Thyroid gland (tissue), 4 donors: ENCODE results near the gene TAP1.

ENCODE experiments used
- POLR2A ChIP-seq, 2 donors: fragments of 450-650 bp; IDR thresholded peaks; one replicate each; pipeline ENCODE4 v1.6.1; 2017; ENCODE audit warnings: antibody characterized with exemption in 2 of 2, mild to moderate bottlenecking in 2 of 2, moderate library complexity in 1 of 2
- TF ChIP-seq, protein P1 (sequence below), 6 experiments: fragments of 200-600 bp in 3 of 6; fragments of 450-650 bp in 3 of 6; sonication (generic) in 3 of 6; IDR thresholded peaks; one replicate each; pipeline ENCODE4 v1.5.1; 2016 to 2019; ENCODE audit warnings: antibody characterized with exemption in 6 of 6, mild to moderate bottlenecking in 2 of 6, inconsistent platforms in 1 of 6, moderate library complexity in 1 of 6

DNA sequence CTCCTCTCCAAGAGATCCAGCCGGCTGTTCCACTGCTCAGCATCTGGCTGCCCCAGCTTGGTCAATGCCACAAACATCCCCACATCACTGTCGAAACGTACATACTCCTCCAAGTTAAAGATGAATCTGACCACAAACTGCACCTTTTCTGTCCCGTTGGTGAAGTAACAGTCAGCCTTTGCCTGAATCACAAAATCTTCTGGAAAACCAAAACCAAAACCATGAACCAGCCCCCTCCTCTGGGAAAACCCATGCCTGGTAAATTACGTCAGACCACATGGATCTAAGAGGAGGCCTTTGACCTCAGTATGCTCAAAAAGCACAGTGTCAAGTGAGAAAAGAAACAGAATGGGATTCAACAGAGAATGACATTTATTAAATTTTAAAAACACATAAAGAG, 38.4 kb downstream of the TAP1 start:
- TF ChIP-seq, protein P1, sequence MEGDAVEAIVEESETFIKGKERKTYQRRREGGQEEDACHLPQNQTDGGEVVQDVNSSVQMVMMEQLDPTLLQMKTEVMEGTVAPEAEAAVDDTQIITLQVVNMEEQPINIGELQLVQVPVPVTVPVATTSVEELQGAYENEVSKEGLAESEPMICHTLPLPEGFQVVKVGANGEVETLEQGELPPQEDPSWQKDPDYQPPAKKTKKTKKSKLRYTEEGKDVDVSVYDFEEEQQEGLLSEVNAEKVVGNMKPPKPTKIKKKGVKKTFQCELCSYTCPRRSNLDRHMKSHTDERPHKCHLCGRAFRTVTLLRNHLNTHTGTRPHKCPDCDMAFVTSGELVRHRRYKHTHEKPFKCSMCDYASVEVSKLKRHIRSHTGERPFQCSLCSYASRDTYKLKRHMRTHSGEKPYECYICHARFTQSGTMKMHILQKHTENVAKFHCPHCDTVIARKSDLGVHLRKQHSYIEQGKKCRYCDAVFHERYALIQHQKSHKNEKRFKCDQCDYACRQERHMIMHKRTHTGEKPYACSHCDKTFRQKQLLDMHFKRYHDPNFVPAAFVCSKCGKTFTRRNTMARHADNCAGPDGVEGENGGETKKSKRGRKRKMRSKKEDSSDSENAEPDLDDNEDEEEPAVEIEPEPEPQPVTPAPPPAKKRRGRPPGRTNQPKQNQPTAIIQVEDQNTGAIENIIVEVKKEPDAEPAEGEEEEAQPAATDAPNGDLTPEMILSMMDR (IDR thresholded peaks at IDR 0.05) = no peak
- no peak for TF ChIP-seq POLR2A (IDR thresholded peaks at IDR 0.05)
